ENCODE measurements around the gene TSPOAP1.

Gene TSPOAP1

GRCh38 chr17:58328195-58329034 is at the start of gene TSPOAP1:
Gene TSPOAP1 (minus strand): TSS chr17:58328795. CDS start chr17:58327920, 875 bp downstream.
- DNase-seq: peak; percentile 76

GRCh38 chr17:58377661-58378060 is 49.1 kb upstream of the TSPOAP1 start:
- DNase-seq: no peak

GRCh38 chr17:58377093-58377601 is 48.6 kb upstream of the TSPOAP1 start:
- peak; percentile 99 for DNase-seq

- DNase-seq: peak; percentile 53
These were observed 47.9 kb upstream of the TSPOAP1 start for GRCh38 chr17:58376472-58377000.

GRCh38 chr17:58375811-58376210 is 47.2 kb upstream of the TSPOAP1 start:
- peak; percentile 75 for DNase-seq

GRCh38 chr17:58375256-58375655 is 46.7 kb upstream of the TSPOAP1 start:
- DNase-seq: peak; percentile 27

GRCh38 chr17:58373923-58374322 is 45.3 kb upstream of the TSPOAP1 start:
- no peak for DNase-seq

- DNase-seq: peak; percentile 50
These were observed 44.4 kb upstream of the TSPOAP1 start for GRCh38 chr17:58373003-58373402.

- DNase-seq: no peak
These were observed 42.8 kb upstream of the TSPOAP1 start for GRCh38 chr17:58371300-58371950.

- peak; percentile 50 for DNase-seq
These were observed 42.1 kb upstream of the TSPOAP1 start for GRCh38 chr17:58370716-58371115.

GRCh38 chr17:58370309-58370708 is 41.7 kb upstream of the TSPOAP1 start:
- no peak for DNase-seq

GRCh38 chr17:58369214-58370031 is 40.8 kb upstream of the TSPOAP1 start:
- DNase-seq: no peak

GRCh38 chr17:58368860-58369213 is 40.2 kb upstream of the TSPOAP1 start:
- no peak for DNase-seq

- DNase-seq: no peak
These were observed 38.9 kb upstream of the TSPOAP1 start for GRCh38 chr17:58367461-58367860.

- DNase-seq: peak; percentile 86
These were observed 37.5 kb upstream of the TSPOAP1 start for GRCh38 chr17:58365980-58366595.

- peak; percentile 95 for DNase-seq
These were observed 36.8 kb upstream of the TSPOAP1 start for GRCh38 chr17:58365185-58365979.

GRCh38 chr17:58364270-58364942 is 35.8 kb upstream of the TSPOAP1 start:
- DNase-seq: peak; percentile 98

GRCh38 chr17:58363457-58364185 is 35.0 kb upstream of the TSPOAP1 start:
- DNase-seq: no peak

GRCh38 chr17:58362368-58363014 is 33.9 kb upstream of the TSPOAP1 start:
- no peak for DNase-seq
